Activated T-cell treated with anti-CD3 and anti-CD28 coated beads, Interleukin-2, amount 50 U/mL, for 48 hours (primary cell): ENCODE results near the gene THUMPD1.

Experiments used
- DNase-seq, 2 experiments: peaks; one replicate each; pipeline ENCODE4 v3.0.0-alpha.2; 2020

THUMPD1 gene

DNA sequence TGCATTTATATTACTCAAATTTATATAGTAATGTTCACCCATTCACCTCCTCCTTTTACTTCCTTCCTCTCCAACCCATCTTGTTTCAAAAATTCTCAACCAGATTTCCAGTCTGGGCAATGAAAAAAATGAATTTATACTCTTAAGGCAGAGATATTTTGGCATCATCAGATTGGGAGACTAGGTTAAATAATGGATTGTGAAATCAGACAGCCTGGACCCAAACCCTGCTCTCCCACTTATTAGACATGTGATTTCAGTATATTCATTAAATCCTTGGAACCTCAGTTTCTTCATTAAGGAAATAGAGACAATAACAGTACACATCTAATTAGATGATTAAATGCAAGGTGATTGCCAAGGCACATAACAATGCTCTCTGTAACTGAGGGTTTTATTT is 52.0 kb downstream of the THUMPD1 start:
- no peak for DNase-seq

DNA sequence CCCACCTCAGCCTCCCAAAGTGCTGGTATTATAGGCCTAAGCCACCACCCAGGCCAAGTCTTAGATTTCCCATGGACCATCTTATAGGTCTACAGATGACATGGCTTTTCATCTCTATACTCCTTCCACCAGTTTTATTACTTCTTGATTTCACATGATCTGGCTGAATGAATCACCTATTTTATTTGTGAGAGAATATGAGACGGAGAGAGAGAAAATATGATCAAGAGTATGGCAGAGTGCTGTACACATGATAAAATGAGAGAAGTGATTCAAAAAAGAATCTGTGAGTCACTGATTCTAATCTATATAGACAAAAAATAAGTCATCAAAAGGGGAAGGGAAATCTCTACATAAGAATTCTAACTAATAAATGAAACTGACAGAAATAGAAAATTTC is 57.8 kb downstream of the THUMPD1 start:
- peak; percentile 33 to 35 for DNase-seq
